ENCODE measurements around the gene CSRP2.

CSRP2 gene

DNA sequence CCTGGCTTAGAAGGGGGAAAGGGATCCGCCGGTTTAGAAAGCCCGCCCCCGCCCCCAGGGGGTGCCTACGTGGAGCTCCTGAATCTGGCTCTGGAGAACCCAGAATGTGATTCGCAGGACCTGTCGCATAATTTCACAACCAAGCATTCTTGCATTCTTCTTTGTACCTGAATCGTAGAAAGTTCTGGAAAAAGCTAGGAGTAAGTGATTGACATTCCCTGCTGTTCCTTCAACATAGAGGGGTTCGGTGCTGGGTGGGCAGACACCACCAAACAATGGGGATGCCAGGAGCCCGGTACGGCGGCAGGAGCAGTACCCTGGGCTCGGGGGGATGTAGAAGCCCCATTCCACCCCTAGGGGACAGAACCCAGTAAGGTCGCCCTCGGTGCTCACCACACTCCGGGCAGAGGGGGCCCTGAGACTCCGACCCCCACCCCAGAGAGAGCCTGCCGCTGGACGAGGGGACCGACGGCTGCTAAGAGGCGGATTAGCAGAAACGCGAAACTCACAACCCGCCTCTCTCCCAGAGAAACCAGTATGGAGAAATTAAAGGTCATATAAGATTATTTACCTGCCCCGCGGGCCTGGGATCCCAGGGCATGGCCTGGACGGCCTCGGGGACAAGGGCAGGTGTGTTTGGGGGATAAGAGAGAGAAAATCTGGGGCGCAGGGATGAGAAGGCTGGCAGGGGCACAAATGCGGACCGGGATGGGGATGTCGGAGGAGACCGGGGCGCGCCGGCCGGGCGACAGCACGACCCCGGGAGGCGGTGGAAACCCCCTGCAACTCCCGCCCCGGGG is 520 bp downstream of the CSRP2 start:
- H3K9me3 ChIP-seq (ENCODE audit: control insufficient read depth in 2 of 2, low read length in 2 of 2) = no peaks in the 10 kb centered on the region

DNA sequence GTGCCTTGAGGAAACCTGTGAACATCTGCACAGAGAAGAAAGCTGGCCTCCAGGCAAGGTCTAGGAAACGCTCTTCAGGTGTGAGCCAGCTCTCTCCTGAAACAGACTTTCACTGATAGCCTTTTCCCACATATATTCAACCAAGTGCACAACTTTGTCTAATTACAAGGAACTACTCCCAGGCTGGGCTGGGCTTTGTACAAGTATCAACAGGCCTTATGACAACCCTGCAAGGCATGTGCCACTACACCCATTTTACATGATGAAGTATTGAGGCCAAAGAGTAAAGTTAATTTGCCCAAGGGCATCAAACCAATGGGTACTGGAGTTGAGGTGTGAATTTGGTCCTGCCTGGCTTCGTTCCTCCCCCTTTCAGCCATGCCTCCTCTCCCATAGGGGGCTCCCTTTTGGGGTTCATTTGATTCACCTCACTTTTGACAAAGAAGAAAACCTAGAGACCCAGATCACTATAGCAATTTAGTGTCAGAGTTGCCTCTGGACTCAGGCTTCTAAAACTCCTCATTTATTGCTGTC is 2.1 kb downstream of the CSRP2 start:
- Histone ChIP-seq H3K27me3 (ENCODE audit: control insufficient read depth in 2 of 2, insufficient read depth in 2 of 2, low read length in 2 of 2) (peaks cover 15 to 30% of the 10 kb centered on the region in 2 donors), H3K4me1 (ENCODE audit: control insufficient read depth in 2 of 2, insufficient read depth in 2 of 2, low read length in 2 of 2) (peaks cover 0 to 8% of the 10 kb centered on the region in 2 donors), H3K9me3 (ENCODE audit: control insufficient read depth in 2 of 2, low read length in 2 of 2) (no peaks in the 10 kb centered on the region), H3K36me3 (ENCODE audit: control insufficient read depth in 2 of 2, insufficient read depth in 2 of 2, low read length in 2 of 2) (no peaks in the 10 kb centered on the region), H3K27ac (ENCODE audit: low read depth in 2 of 2, low read length in 2 of 2) (no peak overlapping the region), H3K4me3 (ENCODE audit: low read length in 2 of 2) (no peak overlapping the region), H3K9ac (ENCODE audit: low read depth in 1 of 2, low read length in 2 of 2) (no peak overlapping the region)

More for the DNA sequence above, 520 bp downstream of the CSRP2 start:
- Histone ChIP-seq H3K36me3 (ENCODE audit: control insufficient read depth in 2 of 2, insufficient read depth in 2 of 2, low read length in 2 of 2) (no peaks in the 10 kb centered on the region), H3K27ac (ENCODE audit: low read depth in 2 of 2, low read length in 2 of 2) (peak overlapping the region; percentile 23 to 53), H3K27me3 (ENCODE audit: control insufficient read depth in 2 of 2, insufficient read depth in 2 of 2, low read length in 2 of 2) (peaks cover 15 to 30% of the 10 kb centered on the region in 2 donors), H3K4me1 (ENCODE audit: control insufficient read depth in 2 of 2, insufficient read depth in 2 of 2, low read length in 2 of 2) (peaks cover 0 to 8% of the 10 kb centered on the region in 2 donors), H3K4me3 (ENCODE audit: low read length in 2 of 2) (peak overlapping the region; percentile 61 to 76), H3K9ac (ENCODE audit: low read depth in 1 of 2, low read length in 2 of 2) (peak overlapping the region; percentile 36 to 61)

DNA sequence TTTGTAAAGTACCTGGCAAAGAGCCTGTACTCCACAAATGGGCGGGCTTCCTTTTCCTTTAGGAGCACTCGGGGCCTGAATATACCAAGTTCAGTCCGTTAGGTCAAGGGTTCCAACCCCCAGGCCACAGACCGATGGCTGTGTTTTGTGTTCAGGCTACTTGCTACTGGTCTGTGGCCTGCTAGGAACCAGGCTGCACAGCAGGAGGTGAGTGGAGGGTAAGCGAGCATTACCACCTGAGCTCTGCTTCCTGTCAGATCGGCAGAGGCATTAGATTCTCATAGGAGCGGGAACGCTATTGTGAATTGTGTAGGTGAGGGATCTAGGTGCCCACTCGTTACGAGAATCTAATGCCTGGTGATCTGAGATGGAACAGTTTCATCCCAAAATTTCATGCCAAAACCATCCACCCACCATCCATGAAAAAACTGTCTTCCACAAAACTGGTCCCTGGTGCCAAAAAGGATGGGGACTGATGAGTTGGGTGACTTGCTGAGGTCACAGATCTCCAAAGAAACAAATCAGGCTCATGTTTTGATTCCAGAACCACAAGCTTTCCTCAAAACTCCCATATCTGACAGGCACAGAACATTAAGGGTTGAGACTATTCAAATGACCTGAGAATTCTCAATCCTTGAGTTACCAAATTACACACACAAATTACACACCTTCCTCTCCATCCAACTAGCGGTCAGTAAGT is 4.2 kb downstream of the CSRP2 start:
- Histone ChIP-seq H3K4me1 (ENCODE audit: control insufficient read depth in 2 of 2, insufficient read depth in 2 of 2, low read length in 2 of 2) (peaks cover 0 to 8% of the 10 kb centered on the region in 2 donors), H3K27ac (ENCODE audit: low read depth in 2 of 2, low read length in 2 of 2) (no peak overlapping the region), H3K36me3 (ENCODE audit: control insufficient read depth in 2 of 2, insufficient read depth in 2 of 2, low read length in 2 of 2) (no peaks in the 10 kb centered on the region), H3K9ac (ENCODE audit: low read depth in 1 of 2, low read length in 2 of 2) (no peak overlapping the region), H3K27me3 (ENCODE audit: control insufficient read depth in 2 of 2, insufficient read depth in 2 of 2, low read length in 2 of 2) (peaks cover 12 to 22% of the 10 kb centered on the region in 2 donors), H3K4me3 (ENCODE audit: low read length in 2 of 2) (no peak overlapping the region), H3K9me3 (ENCODE audit: control insufficient read depth in 2 of 2, low read length in 2 of 2) (no peaks in the 10 kb centered on the region)

DNA sequence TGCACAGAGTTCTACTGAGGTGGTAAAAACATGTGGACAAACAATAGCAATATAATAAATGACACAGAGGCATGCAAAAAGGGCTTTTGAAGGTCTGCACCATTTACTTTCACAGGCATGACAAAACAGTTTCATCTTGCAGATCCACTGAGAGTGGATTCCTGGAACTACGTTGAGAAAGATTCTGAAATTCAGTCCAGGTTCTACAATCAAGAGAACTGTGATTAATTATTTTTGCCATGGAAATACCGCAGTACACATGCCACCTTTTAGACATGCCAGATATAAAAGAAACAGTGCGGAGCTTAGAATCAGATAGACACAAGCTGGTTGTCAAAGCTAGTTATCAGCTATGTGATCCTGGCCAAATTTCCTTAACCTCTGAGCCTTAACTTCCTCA is 4.8 kb downstream of the CSRP2 start:
- no peak overlapping the region for H3K9ac ChIP-seq (ENCODE audit: low read depth in 1 of 2, low read length in 2 of 2)
- H3K27me3 ChIP-seq (ENCODE audit: control insufficient read depth in 2 of 2, insufficient read depth in 2 of 2, low read length in 2 of 2) = peaks cover 12 to 21% of the 10 kb centered on the region in 2 donors
- H3K4me1 ChIP-seq (ENCODE audit: control insufficient read depth in 2 of 2, insufficient read depth in 2 of 2, low read length in 2 of 2) = peaks cover 0 to 8% of the 10 kb centered on the region in 2 donors
- no peaks in the 10 kb centered on the region for H3K36me3 ChIP-seq (ENCODE audit: control insufficient read depth in 2 of 2, insufficient read depth in 2 of 2, low read length in 2 of 2)
- no peak overlapping the region for H3K27ac ChIP-seq (ENCODE audit: low read depth in 2 of 2, low read length in 2 of 2)
- H3K9me3 ChIP-seq (ENCODE audit: control insufficient read depth in 2 of 2, low read length in 2 of 2) = no peaks in the 10 kb centered on the region
- no peak overlapping the region for H3K4me3 ChIP-seq (ENCODE audit: low read length in 2 of 2)

DNA sequence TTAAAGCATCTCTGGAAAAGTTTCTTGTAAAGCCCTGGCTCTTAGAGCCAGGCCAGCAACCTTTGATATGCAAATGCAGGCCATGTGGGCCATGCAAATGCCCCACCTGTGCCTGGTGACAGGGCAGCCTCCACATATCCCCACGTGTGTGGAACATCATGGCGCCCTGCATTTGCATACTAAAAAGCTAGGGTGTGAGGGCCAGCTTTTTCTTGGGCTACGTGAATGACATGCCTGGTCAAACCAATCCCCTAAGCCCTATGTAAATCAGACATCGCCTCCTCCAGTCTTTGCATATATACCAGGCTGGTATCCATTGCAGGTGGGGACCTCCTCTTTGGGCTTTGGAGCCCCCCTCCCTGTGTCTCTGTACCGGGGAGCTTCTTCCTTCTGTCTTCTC is 6.4 kb downstream of the CSRP2 start:
- Histone ChIP-seq H3K4me3 (ENCODE audit: low read length in 2 of 2) (no peak overlapping the region), H3K27ac (ENCODE audit: low read depth in 2 of 2, low read length in 2 of 2) (no peak overlapping the region), H3K9me3 (ENCODE audit: control insufficient read depth in 2 of 2, low read length in 2 of 2) (no peaks in the 10 kb centered on the region), H3K4me1 (ENCODE audit: control insufficient read depth in 2 of 2, insufficient read depth in 2 of 2, low read length in 2 of 2) (no peaks in the 10 kb centered on the region), H3K36me3 (ENCODE audit: control insufficient read depth in 2 of 2, insufficient read depth in 2 of 2, low read length in 2 of 2) (no peaks in the 10 kb centered on the region), H3K27me3 (ENCODE audit: control insufficient read depth in 2 of 2, insufficient read depth in 2 of 2, low read length in 2 of 2) (peaks cover 9 to 12% of the 10 kb centered on the region in 2 donors), H3K9ac (ENCODE audit: low read depth in 1 of 2, low read length in 2 of 2) (no peak overlapping the region)

DNA sequence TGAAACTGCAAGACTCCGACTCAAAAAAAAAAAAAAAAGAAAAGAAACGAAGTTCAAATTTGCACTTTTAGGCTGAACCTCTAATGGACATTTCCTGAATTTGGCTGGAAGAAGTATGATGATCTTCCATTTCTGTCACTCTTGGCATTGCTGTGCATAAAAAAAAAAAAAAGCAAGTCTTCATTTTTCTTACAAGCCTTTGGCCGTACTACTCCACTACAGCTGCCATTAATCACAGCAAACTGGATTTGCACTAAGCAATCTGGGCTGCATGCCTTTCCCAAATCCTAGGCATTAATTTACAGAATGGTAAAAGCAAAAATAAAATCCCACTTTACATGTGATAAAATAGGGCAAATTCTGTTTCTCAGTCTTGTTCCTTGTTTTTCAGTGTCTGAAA is 7.1 kb downstream of the CSRP2 start:
- Histone ChIP-seq H3K4me3 (ENCODE audit: low read length in 2 of 2) (no peak overlapping the region), H3K27me3 (ENCODE audit: control insufficient read depth in 2 of 2, insufficient read depth in 2 of 2, low read length in 2 of 2) (peaks cover 5 to 7% of the 10 kb centered on the region in 2 donors), H3K27ac (ENCODE audit: low read depth in 2 of 2, low read length in 2 of 2) (no peak overlapping the region), H3K36me3 (ENCODE audit: control insufficient read depth in 2 of 2, insufficient read depth in 2 of 2, low read length in 2 of 2) (no peaks in the 10 kb centered on the region), H3K9ac (ENCODE audit: low read depth in 1 of 2, low read length in 2 of 2) (no peak overlapping the region), H3K4me1 (ENCODE audit: control insufficient read depth in 2 of 2, insufficient read depth in 2 of 2, low read length in 2 of 2) (peaks cover 0 to under 1% of the 10 kb centered on the region in 2 donors), H3K9me3 (ENCODE audit: control insufficient read depth in 2 of 2, low read length in 2 of 2) (no peaks in the 10 kb centered on the region)

DNA sequence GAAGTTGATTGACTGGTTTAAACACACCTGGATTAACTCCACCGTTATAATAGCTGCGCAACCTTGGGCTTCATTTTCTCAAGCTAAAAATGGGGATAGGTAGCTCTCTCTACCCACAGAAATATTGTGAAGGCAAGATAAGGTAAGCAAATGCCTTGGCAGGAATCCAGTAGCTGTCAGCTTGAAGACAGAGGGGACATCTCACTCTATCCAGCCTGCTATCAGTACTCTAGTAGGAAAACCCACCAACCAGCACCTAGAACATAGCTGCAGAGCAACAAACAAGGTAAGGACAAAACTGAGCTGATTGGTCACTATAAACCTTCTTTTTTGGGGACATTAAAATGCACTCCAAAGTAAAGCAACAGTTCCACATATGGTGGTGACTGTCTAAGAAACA is 7.7 kb downstream of the CSRP2 start:
- no peak overlapping the region for H3K27ac ChIP-seq (ENCODE audit: low read depth in 2 of 2, low read length in 2 of 2)
- no peak overlapping the region for H3K9ac ChIP-seq (ENCODE audit: low read depth in 1 of 2, low read length in 2 of 2)
- H3K4me1 ChIP-seq (ENCODE audit: control insufficient read depth in 2 of 2, insufficient read depth in 2 of 2, low read length in 2 of 2) = peaks cover 0 to 2% of the 10 kb centered on the region in 2 donors
- peaks cover 3% of the 10 kb centered on the region in 2 donors for H3K27me3 ChIP-seq (ENCODE audit: control insufficient read depth in 2 of 2, insufficient read depth in 2 of 2, low read length in 2 of 2)
- no peak overlapping the region for H3K4me3 ChIP-seq (ENCODE audit: low read length in 2 of 2)
- H3K36me3 ChIP-seq (ENCODE audit: control insufficient read depth in 2 of 2, insufficient read depth in 2 of 2, low read length in 2 of 2) = no peaks in the 10 kb centered on the region
- no peaks in the 10 kb centered on the region for H3K9me3 ChIP-seq (ENCODE audit: control insufficient read depth in 2 of 2, low read length in 2 of 2)

DNA sequence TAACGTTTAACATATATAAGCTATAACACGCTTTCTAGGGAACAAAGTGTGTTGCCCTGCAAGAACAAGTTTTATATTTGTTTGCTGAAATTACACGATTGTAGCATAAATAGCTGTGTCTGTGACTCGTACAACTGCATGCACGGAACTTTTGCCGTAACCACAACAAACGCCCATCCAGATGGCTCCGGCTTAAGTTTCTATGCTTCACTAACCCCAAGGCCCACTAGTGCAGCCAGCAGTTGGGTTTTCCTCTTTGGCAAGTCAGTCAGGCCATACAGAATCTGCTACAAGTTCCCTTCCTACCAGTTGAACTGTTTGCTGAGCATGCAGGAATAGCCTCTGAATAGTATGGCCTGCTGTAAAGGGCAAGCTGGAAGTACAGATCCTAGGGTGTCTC is 12.1 kb downstream of the CSRP2 start:
- Histone ChIP-seq H3K9ac (ENCODE audit: low read depth in 1 of 2, low read length in 2 of 2) (no peak overlapping the region), H3K36me3 (ENCODE audit: control insufficient read depth in 2 of 2, insufficient read depth in 2 of 2, low read length in 2 of 2) (no peaks in the 10 kb centered on the region), H3K9me3 (ENCODE audit: control insufficient read depth in 2 of 2, low read length in 2 of 2) (no peaks in the 10 kb centered on the region), H3K27me3 (ENCODE audit: control insufficient read depth in 2 of 2, insufficient read depth in 2 of 2, low read length in 2 of 2) (peaks cover 0 to 3% of the 10 kb centered on the region in 2 donors), H3K4me1 (ENCODE audit: control insufficient read depth in 2 of 2, insufficient read depth in 2 of 2, low read length in 2 of 2) (peaks cover 0 to 2% of the 10 kb centered on the region in 2 donors), H3K4me3 (ENCODE audit: low read length in 2 of 2) (no peak overlapping the region), H3K27ac (ENCODE audit: low read depth in 2 of 2, low read length in 2 of 2) (no peak overlapping the region)

DNA sequence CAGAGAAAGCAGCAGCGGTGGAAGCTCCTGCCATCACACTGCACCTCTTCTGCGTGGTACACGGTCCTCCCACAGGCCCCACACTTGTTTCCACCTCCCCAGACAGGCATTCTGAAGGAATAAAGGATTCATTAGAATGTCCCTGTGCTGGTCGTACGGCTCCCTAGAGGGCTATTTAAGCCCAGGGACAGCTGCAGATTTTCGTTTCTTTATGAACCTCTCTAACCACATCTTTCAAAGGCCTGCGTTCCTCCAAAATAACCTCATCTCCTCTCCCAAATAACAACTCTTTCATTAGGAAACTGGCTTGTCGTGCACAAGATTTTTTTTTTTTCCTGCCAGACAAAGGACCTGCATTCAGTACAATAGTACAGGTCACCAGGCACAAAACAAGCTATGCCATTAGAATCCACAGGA is 12.7 kb downstream of the CSRP2 start:
- no peaks in the 10 kb centered on the region for H3K36me3 ChIP-seq (ENCODE audit: control insufficient read depth in 2 of 2, insufficient read depth in 2 of 2, low read length in 2 of 2)
- H3K4me3 ChIP-seq (ENCODE audit: low read length in 2 of 2) = no peak overlapping the region
- peaks cover 0 to 2% of the 10 kb centered on the region in 2 donors for H3K4me1 ChIP-seq (ENCODE audit: control insufficient read depth in 2 of 2, insufficient read depth in 2 of 2, low read length in 2 of 2)
- no peak overlapping the region for H3K9ac ChIP-seq (ENCODE audit: low read depth in 1 of 2, low read length in 2 of 2)
- peaks cover 0 to 3% of the 10 kb centered on the region in 2 donors for H3K27me3 ChIP-seq (ENCODE audit: control insufficient read depth in 2 of 2, insufficient read depth in 2 of 2, low read length in 2 of 2)
- no peaks in the 10 kb centered on the region for H3K9me3 ChIP-seq (ENCODE audit: control insufficient read depth in 2 of 2, low read length in 2 of 2)
- no peak overlapping the region for H3K27ac ChIP-seq (ENCODE audit: low read depth in 2 of 2, low read length in 2 of 2)

DNA sequence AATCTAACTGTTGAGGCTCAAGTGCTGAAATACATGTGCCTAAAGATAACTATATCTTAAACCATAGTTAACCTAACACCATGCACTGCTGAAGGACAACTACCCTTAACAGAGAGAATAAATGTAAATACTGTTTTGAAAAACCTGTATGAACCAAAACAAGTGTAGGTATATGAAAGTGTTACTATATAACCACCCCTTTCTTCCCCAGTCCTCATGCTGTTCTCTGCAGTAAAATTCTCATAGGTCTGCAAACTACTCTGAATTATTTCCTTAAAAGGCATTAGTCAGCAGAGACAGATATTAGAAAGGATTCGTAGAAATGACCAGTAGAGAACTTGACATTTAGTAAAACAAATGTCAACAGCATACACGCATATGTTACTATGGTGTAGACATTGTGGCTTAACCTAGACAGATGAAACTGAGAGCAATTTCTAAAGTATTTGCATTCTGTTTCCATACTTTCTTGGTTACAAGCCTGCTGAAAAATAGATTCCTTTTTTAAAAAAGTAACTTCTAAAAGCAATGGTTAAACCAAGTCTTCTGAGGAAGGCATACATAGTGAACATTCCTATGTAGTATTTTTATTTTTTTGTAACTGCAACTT is 13.9 kb downstream of the CSRP2 start:
- H3K9ac ChIP-seq (ENCODE audit: low read depth in 1 of 2, low read length in 2 of 2) = no peak overlapping the region
- H3K4me3 ChIP-seq (ENCODE audit: low read length in 2 of 2) = no peak overlapping the region
- H3K9me3 ChIP-seq (ENCODE audit: control insufficient read depth in 2 of 2, low read length in 2 of 2) = no peaks in the 10 kb centered on the region
- peaks cover 0 to 2% of the 10 kb centered on the region in 2 donors for H3K4me1 ChIP-seq (ENCODE audit: control insufficient read depth in 2 of 2, insufficient read depth in 2 of 2, low read length in 2 of 2)
- peaks cover 0 to 3% of the 10 kb centered on the region in 2 donors for H3K27me3 ChIP-seq (ENCODE audit: control insufficient read depth in 2 of 2, insufficient read depth in 2 of 2, low read length in 2 of 2)
- no peak overlapping the region for H3K27ac ChIP-seq (ENCODE audit: low read depth in 2 of 2, low read length in 2 of 2)
- no peaks in the 10 kb centered on the region for H3K36me3 ChIP-seq (ENCODE audit: control insufficient read depth in 2 of 2, insufficient read depth in 2 of 2, low read length in 2 of 2)

All from mucosa of rectum (tissue), 2 donors.